ENCODE results near the gene ANO7.
A peak's percentile ranks its signal among the peaks of the same experiment; 100 is the strongest.

ANO7 gene

DNA sequence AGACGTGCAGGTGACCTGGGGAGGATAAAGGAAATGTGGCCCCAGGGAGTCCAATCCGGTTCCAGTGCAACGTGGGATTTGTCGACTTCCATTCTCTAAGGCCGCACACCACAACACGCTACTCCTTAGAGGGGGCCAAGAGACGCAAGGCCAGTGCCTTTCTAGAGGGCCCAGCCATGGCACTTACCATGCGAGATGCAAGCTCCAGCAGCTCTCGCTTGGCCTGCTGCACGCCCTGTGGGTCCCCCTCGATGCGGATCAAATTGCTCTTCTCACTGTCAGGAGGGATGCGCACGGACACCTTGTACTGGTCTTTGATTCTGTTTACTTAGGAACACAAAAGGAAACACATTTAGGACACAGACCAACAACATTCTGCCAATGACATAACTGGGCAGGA lies 61.2 kb downstream of the ANO7 start:
- DNase-seq (ENCODE audit: low read depth, low spot score), result no peak

DNA sequence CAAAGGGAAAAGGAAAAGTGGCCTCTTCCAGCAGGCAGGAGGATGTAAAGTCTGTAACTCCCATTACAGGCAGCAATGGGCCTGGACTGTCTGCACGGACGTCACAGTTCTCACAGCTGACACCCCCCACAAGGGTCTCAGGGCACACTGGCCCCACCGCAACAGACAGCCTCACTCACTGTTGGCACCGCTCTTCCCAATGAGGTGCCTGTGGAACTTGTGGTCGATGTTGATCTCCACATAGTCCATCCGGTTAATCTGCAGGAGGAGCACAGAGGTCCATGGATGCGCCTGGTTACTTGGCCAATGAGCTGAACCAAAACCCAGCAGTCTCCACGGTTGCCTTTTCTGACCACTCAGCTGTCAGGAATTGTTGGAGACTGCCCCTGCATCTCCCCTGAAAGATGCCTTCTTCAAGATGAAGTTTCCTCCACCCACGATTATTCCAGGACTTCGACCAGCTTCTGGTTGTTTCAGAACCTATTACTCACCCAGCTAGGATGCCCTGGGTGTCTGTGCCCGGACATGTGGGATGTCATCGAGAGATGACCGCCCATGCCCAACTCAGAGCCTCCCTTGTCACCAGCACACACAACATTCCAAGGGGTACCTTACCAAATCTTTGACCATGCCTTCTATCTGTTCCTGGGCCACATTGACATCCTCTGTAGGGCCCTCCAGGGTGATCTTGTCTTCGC lies 64.5 kb downstream of the ANO7 start:
- no peak for DNase-seq (ENCODE audit: low read depth, low spot score)

- no peak for DNase-seq (ENCODE audit: low read depth, low spot score)
These were observed 66.5 kb downstream of the ANO7 start for GRCh38 chr2:241254904-241255351.

GRCh38 chr2:241255542-241256167 lies 67.2 kb downstream of the ANO7 start:
- no peak for DNase-seq (ENCODE audit: low read depth, low spot score)

DNA sequence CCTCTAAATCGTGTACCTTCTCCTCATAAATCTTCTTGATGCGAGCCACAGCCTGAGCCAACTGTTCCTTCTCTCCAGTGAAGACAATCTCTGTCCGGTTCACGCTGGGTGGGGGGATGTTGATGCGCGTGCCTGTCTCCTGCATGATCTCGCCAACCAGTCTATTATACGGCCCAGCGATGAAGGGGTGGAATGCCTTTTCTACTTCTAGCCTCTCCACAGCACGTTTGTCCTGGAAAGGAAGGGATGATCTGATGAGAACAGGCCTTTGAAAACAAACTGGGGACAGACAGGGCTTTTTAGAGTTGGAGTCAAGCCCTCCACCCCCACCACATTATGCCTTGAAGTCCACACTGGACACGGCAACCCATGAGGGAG lies 67.7 kb downstream of the ANO7 start:
- DNase-seq (ENCODE audit: low read depth, low spot score), result no peak

GRCh38 chr2:241257419-241258032 lies 69.0 kb downstream of the ANO7 start:
- no peak for DNase-seq (ENCODE audit: low read depth, low spot score)

DNA sequence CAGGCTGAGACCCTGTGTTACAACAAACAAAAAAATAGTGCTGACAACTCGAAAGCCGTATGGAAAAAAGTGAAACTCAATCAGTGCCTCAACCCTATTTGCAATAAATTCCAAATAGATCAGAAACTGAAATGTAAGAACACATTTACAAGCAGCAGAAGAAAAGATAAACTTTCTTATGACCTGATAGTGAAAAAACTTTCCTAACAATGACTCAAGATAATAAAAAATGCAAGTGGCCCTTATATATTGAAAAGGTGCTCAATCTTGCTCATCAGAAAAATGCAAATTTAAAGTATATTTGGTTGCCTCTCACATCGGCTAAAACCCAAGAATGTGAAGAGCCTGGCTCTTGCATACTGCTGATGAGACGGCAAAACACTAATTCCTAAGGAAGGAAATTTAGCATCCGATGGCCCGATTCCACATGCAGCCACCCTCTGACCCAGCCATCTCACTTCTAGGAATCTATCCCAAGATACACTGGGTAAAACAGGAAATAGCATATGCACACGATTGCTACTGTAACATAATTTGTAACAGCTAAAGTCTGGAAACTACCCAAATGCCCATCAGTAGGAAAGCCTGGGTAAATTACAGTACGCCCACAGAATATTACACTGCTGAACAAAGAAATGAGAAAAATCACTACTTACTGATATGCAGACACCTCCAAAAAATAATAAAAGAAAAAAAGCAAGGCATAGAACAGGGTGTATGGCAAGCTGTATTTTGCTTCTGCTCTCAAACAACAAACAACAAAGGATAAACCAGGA lies 70.2 kb downstream of the ANO7 start:
- DNase-seq (ENCODE audit: low read depth, low spot score), result no peak

GRCh38 chr2:241260911-241261310 lies 72.4 kb downstream of the ANO7 start:
- DNase-seq (ENCODE audit: low read depth, low spot score), result no peak

DNA sequence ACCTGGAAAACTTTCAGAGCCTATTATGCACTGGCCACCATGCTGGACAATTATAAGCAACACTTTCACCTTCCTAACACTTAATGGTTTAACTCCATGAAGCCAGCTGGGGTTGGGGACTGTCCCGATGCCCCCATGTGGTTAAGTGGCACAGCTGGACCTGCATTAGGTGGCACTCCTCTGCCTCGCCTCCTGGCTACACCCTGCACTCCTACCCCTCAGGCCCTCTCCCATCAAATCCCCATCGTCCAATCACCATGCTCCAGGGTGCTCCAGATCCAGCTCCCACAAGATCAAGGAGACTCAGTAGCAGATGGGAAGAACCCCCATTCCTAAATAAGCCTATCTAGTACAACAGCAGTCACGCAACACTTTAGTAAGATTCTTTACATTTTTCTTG lies 73.2 kb downstream of the ANO7 start:
- DNase-seq (ENCODE audit: low read depth, low spot score), result no peak

DNA sequence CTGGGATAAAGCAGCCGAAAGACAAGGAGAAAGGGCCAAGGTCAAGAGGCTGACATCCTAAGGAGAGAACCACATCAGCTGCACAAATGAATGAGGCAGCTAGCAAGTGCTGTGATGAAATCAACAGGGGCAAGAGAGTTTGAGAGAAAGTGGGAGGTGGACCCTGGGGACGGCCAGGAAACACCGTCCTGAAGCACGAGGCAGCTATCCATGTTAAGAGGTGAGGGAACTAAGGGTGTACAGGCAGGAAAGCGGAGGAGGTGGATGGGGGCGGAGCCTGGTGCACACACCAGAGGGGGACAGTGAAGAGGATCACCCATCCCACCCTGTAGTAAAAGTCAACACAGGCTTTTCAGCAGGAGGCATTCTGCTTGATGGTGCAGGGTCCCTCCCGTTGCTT lies 74.6 kb downstream of the ANO7 start:
- DNase-seq (ENCODE audit: low read depth, low spot score), result no peak

- no peak for DNase-seq (ENCODE audit: low read depth, low spot score)
These were observed 77.0 kb downstream of the ANO7 start for GRCh38 chr2:241265506-241265905.

GRCh38 chr2:241267249-241268067 lies 79.0 kb downstream of the ANO7 start:
- no peak for DNase-seq (ENCODE audit: low read depth, low spot score)

DNA sequence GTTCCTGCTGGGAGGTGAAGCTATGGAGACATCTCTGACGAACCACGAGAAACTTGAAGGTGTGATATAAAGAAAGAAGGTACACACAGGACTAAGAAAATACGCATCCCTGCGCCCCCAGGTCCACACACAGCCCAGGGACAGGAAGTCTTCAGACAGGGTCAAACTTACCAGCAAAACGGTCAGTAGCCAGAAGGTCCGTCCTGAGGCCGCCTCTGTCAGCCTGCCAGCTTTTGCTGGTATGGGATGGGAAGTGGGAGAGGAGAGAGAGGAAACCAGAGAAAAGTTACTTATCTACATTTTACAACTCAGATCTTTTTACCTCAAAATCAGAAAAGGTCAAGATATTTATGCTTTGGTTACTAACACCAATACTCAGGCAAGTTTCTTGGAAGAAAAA lies 79.8 kb downstream of the ANO7 start:
- DNase-seq (ENCODE audit: low read depth, low spot score), result no peak

DNA sequence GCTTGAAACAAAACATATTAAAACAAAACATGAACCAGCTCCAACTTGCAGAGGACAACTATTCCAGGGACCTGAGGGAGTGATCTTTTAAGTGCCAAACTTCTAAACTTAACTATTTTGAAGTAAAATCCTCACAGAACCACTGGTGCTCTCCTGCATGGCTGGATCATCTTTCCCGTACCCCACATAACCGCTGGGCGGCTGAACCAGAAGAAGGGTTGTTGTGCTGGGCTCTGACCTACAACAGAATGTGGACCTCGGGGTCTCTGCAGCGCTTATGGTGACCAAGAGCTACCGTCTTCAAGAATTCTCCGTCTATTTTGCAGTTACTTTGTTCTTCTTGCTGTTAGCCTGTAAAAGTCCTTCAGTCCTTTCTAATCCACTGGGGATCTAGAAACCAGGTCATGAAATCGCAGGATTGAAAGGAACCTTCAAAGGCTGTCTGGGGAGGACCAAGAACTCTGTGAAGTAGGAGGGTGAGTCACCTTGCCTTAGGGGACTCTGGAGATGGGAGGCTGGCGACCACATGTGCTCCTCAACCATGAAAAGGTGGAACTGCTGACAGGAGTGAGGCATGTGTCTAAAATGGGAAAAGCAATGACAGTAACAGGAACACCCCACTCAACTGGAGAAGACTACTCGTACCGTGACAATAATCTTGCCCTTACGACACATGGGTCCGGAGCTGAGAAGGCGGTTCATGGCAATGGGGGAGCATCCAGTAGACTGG lies 80.4 kb downstream of the ANO7 start:
- DNase-seq (ENCODE audit: low read depth, low spot score), result no peak

- DNase-seq (ENCODE audit: low read depth, low spot score), result no peak
These were observed 81.4 kb downstream of the ANO7 start for GRCh38 chr2:241269707-241270520.

DNA sequence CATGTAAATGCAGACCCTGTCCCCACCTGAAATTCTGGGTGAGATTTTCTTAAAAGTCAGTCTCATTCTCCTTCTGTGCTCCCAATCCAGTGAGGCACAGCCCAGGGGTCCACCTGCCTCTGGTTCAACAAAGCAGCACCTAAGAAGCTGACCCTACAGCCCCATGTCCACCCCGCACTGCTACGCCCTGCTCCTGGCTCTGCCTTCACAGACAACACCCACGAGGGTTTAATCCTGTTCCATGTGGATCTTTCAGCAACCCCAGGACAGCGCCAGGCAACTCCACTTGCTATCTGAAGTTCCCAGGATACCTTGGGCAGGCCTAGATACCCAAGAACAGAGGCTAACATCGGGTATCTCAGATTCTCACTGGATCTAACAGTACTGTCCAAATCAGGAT lies 82.1 kb downstream of the ANO7 start:
- DNase-seq (ENCODE audit: low read depth, low spot score), result no peak

DNA sequence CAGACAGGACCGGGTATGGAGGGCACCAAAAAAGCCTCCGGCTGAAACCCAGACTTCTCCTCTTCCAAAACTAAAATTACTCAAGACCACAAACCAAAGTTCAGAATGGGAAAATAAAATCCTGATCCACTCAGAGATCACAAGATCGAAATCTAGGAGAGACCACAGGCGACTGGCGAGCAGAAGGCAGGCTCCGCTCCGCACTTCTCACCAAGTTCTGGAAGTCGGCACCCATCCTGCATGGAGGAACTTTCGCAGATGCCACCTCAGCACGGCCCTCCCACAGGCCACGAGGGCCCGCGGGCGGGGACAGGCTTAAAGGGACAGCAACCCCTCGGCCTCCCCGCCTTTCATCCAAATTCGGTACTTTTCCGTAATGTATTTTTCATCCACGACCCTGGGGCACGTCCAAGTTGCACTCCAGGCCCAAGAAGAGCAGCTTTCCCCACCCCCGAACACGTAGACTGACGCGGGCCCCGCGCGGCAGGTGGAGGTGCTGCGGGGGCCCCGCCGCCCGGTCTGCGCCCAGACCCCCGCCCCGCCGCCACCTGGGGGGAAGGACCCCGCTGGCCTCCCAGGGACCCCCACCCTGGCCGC lies 83.3 kb downstream of the ANO7 start:
- DNase-seq (ENCODE audit: low read depth, low spot score), result peak; percentile 34

DNA sequence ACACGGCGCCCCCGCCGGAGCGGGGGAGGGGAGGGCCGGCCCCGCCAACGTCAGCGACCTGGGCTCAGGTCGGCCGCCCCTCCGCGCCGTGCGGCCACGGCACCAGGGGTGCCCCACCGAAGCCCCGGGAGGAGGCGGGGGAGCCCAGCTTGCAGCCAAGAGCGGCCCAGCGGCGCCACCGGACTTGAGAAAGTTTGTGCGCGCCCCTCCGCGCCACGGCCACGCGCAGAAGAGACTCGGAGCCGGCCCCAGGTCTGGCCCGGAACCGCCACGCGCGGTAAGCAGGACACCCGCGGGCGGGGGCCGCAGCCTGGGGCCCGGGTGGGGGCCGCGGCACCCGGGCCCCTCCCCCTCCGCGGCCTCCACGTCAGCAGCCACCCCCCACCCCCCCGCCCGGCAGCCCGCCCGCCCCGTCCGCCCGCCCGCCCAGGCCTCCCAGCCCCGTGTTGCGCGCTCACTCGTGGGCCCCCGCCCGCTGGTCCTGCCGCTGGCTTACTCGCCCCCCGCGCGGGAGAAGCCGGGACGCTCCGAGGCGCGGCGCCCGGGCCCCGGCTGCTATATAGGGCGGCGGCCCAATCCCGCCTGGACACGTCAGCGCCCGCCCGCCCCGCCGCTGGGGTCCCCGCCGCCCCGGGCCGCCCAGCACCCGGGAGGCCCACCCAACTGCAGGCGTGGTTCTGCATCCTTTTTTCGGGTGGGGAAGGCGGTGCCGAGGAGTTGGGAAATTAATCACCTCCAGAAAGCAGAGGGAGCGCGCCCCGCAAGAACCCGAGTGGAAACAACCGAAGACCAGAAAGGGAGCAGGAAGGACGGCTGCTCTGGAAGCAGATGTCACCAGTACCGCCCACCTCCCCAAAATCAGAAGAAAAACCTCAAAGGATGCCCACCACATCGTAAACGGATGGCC lies 84.1 kb downstream of the ANO7 start:
- DNase-seq (ENCODE audit: low read depth, low spot score), result no peak
